Measurements from ENCODE around the gene C11orf21. TPM values are rescaled to one million over a fixed set of nuclear protein-coding genes. Genes with fewer than 3 reads are reported as not detected.

C11orf21 gene
- total RNA-seq, 1 donor from 2014 or later: not detected

DNA sequence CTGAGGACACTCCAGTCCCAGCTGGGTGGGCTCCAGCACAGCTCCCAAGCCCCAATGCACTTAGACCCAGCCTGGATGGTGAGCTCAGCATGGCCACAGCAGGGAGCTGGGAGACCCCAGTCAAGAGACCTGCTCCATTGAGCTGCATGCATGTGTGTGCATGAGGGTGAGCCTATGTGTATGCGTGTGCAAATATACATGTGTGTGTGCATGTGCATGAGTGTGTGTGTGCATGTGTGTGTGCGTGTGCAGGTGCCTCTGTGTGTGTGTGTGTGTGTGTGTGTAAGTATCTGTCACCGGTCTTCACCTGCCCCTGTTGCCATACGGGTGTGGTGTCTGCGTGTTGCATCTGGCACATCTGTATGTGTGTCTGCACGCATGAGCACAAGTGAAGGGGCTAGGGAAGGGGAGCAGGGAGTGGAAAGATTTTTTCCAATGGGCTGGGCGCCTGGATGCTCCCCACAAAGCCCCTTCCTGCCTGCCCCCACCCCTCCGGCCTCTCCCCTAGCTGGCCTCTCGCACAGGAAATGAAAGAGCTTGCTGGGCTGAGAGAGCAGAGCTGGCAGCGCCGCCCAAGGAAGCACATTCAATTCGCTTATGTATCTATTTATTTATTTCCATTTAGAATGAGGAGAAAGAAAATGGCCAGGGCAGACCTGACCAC is 4.2 kb upstream of the C11orf21 start:
- DNase-seq (ENCODE audit: low spot score in 2 of 2): peak in 1 of 2 donors; percentile 65
- no peaks in the 10 kb centered on the region for H3K27me3 ChIP-seq
- intact Hi-C loops (cut with DNase I): loop anchor here (1.0 to 5.0 kb wide), 4 partner anchors 71 to 226 kb away; partner anchors contain the start of gene CD81
- H3K27ac ChIP-seq: peak overlapping the region; percentile 75 to 87
- TF ChIP-seq, protein P1, sequence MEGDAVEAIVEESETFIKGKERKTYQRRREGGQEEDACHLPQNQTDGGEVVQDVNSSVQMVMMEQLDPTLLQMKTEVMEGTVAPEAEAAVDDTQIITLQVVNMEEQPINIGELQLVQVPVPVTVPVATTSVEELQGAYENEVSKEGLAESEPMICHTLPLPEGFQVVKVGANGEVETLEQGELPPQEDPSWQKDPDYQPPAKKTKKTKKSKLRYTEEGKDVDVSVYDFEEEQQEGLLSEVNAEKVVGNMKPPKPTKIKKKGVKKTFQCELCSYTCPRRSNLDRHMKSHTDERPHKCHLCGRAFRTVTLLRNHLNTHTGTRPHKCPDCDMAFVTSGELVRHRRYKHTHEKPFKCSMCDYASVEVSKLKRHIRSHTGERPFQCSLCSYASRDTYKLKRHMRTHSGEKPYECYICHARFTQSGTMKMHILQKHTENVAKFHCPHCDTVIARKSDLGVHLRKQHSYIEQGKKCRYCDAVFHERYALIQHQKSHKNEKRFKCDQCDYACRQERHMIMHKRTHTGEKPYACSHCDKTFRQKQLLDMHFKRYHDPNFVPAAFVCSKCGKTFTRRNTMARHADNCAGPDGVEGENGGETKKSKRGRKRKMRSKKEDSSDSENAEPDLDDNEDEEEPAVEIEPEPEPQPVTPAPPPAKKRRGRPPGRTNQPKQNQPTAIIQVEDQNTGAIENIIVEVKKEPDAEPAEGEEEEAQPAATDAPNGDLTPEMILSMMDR (IDR thresholded peaks at IDR 0.05): no peak
- H3K36me3 ChIP-seq: no peaks in the 10 kb centered on the region
- peak overlapping the region in 1 of 2 donors; percentile 30 for H3K4me3 ChIP-seq
- H3K4me1 ChIP-seq: peaks cover 32 to 44% of the 10 kb centered on the region in 2 donors
- H3K9me3 ChIP-seq: no peaks in the 10 kb centered on the region

DNA sequence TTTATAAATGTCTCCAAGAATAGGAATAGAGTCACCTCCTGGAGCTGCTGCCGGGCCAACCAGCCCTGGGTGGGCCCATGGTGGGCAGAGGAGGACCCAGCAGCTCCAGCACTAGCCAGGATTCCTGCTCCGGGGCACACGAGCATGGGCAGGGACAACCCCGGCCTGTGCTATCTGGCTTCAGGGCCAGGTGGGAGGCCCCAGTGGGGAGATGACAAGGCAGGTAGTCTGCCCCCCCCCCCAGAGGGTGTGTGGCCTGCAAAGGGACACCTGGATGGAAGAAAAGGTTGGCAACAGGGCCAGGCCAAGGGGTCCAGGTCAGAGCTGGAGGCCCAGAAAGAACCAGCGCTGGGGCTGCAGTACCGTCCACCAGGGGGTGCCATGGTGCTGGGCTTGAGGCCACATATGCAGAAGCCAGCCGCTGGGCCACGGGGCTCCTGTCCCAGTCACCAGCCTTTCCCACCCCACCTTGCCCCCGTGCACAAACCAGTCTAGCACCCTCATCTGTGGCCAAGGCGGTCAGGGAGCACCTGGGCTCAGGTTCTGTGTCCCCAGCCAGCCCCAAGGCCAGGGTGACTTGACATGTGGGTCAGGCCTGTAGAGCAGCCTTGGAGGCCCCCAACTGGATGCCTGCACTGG is 3.5 kb upstream of the C11orf21 start:
- Histone ChIP-seq H3K27me3 (no peaks in the 10 kb centered on the region), H3K9me3 (no peaks in the 10 kb centered on the region), H3K4me1 (peaks cover 32 to 44% of the 10 kb centered on the region in 2 donors), H3K27ac (peak overlapping the region; percentile 19 to 67), H3K36me3 (no peaks in the 10 kb centered on the region), H3K4me3 (no peak overlapping the region)
- TF ChIP-seq, protein P1 (IDR thresholded peaks at IDR 0.05): peak; percentile 87 to 92 (median 88)
- intact Hi-C loops (cut with DNase I): loop anchor here (1.0 to 5.0 kb wide), 4 partner anchors 72 to 227 kb away; partner anchors contain the start of gene CD81
- peak in 1 of 2 donors; percentile 91 for DNase-seq (ENCODE audit: low spot score in 2 of 2)

DNA sequence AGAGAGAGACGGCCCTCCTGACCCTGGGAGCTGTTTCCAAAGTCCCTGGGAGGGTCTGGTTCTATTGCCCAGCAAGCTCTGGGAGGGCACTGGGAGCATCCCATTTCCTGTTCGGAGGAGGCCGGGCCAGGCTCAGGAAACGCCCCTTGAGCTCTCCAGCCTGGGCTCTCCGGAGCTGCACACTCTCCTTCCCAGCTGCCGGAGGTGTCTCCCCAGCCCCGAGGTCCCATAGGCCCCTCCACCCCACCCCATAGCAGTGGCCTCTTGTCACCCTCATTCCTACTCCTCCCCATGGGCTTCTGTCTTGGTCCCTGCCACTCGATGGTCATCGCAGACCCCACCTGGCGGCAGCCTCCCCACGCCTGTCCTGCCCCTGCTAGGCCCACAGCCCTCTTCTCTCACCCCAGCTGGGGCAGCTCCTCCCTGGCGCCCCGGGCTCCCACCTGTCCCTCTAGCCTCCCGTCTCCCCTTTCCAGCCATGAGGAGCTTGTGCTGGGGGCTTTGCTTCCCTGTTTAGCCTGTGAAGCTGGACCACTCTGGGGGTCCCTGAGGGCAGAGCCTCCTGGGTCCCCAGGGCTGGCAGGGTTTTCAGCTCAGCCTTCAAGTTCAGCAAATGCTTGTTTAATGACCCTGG is 2.9 kb upstream of the C11orf21 start:
- intact Hi-C loops (cut with DNase I): loop anchor here (1.0 to 5.0 kb wide), 5 partner anchors 72 to 228 kb away; partner anchors contain the start of gene CD81
- Histone ChIP-seq H3K4me3 (no peak overlapping the region), H3K9me3 (no peaks in the 10 kb centered on the region), H3K36me3 (no peaks in the 10 kb centered on the region), H3K4me1 (peaks cover 32 to 44% of the 10 kb centered on the region in 2 donors), H3K27me3 (no peaks in the 10 kb centered on the region), H3K27ac (peak overlapping the region; percentile 19 to 67)
- no peak for DNase-seq (ENCODE audit: low spot score in 2 of 2)
- TF ChIP-seq, protein P1 (IDR thresholded peaks at IDR 0.05): no peak

DNA sequence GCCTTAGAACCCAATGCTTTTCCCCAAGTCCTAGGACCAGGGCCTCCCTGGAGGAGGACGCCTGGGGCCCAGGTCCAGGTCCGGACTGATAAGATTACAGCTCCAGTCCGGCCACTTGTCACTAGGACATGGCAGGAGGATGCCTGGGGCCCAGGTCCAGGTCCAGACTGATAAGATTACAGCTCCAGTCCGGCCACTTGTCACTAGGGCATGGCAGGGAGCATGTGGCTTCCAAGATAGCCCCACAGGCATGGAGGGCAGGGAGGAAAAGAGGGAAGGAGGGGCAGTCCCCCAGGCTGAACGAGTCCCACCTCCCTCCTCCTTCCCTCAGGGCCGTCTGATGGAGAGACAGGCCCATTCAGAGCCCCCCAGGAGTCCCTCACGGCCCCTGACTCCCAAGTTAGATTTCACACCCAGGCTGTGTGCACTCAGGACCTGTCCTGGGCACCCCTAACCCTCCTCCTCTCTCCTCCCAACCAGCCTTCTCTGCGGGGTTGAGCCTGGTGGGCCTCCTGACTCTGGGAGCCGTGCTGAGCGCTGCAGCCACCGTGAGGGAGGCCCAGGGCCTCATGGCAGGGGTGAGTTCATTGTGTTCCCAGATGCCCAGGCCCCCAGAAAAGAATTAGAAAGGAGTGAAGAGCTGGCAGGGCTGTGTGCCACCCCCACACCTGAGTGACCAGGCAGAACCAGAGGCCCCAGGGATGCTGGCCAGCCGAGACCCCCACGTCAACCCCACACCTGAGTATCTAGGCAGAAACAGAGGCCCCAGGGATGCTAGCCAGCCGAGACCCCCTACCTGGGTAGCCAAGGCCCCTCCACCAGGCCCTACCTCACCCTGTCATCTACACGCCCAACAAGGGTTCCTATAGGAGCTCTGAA is 2.1 kb upstream of the C11orf21 start:
- DNase-seq (ENCODE audit: low spot score in 2 of 2): no peak
- TF ChIP-seq, protein P1 (IDR thresholded peaks at IDR 0.05): no peak
- intact Hi-C loops (cut with DNase I): loop anchor here (2.0 to 5.0 kb wide), 2 partner anchors 73 to 107 kb away; partner anchors contain the start of gene CD81
- H3K27ac ChIP-seq: peak overlapping the region; percentile 47 to 67
- no peaks in the 10 kb centered on the region for H3K36me3 ChIP-seq
- peaks cover 32 to 44% of the 10 kb centered on the region in 2 donors for H3K4me1 ChIP-seq
- H3K27me3 ChIP-seq: no peaks in the 10 kb centered on the region
- H3K9me3 ChIP-seq: no peaks in the 10 kb centered on the region
- H3K4me3 ChIP-seq: no peak overlapping the region
